ENCODE results near the gene GFI1B. TPM values are rescaled to one million over a fixed set of nuclear protein-coding genes. Genes with fewer than 3 reads are reported as not detected.

Gene GFI1B
- total and polyA plus RNA-seq, 4 donors: not detected

DNA sequence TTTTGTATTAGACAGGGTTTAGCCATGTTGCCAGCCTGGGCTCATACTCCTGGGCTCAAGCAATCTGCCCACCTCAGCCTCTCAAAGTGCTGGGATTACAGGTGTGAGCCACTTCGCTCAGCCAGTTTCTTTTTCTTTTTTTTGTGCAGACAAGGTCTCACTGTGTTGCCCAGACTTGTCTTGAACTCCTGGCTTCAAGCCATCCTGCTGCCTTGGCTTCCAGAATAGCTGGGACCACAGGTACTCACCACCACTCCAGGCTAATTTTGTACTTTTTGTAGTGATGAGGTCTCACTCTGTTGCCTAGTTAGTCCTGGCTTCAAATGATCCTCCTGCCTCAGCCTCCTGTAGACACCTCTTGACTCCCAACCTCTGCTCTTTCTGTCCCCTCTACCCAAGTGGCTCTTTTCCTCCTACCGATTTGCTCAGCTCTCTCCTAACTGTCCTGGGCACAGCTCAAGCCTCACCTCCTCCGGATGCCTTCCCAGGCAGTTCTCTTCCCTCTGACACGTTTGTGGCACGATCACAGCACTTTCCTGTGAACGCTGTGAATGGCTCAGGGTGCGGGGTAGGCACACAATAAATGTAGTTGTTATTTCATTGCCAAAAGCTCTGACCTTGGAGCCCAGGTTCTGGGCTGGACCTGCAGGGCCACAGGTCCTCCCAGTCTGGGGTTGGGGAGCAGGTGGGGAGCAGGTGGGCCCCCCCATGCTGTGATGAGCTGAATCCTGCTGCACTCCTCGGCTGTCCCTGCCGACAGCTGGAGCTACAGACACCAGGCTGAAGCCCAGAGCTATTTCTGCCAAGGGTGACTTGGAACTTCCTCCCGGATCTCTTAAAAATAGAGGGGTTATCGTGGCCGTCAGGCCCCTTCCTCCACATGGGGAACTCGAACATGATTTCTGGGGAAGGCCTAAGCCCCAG lies 23.9 kb downstream of the GFI1B start:
- DNase-seq (peak in 1 of 2 donors; percentile 28), ATAC-seq (ENCODE audit: low FRiP score) (no peak)
- intact Hi-C loops (cut with DNase I): no loop called here
- Histone ChIP-seq H3K9me3 (ENCODE audit: control insufficient read depth, low read length) (no peaks in the 10 kb centered on the region), H3K4me1 (ENCODE audit: control insufficient read depth in 1 of 2, insufficient read depth in 2 of 2, low read length in 2 of 2) (no peaks in the 10 kb centered on the region), H3K27ac (ENCODE audit: low read depth in 1 of 2, low read length in 2 of 2) (no peak overlapping the region), H3K27me3 (ENCODE audit: control insufficient read depth in 1 of 2, insufficient read depth in 2 of 2, low read length in 1 of 2) (no peaks in the 10 kb centered on the region), H3K4me3 (ENCODE audit: low read length in 2 of 2) (no peak overlapping the region), H3K36me3 (ENCODE audit: control insufficient read depth in 1 of 2, insufficient read depth in 2 of 2, low read length in 1 of 2) (no peaks in the 10 kb centered on the region)
- 47 to 53% methylated on average over 13 of the region's 13 CpGs for WGBS, 2 donors

DNA sequence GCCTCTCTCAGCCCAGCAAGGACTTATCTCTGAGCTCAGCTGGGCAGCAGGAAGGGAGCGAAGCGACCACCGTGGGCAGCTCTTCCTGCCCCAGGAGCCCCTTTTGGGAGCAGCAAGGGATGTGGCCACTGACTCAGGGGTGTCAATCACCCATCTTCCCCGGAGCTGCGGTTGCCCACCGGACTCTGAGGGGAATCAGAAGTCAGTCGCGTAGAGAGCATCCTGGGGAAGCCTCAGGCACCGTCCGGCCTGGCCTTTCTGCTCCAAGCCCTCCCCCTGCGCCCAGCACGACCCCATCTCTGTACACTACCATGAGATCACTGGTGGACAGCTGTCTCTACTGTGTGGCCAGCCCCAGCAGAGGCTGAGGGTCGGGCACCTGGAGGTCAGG lies 24.6 kb downstream of the GFI1B start:
- H3K27ac ChIP-seq (ENCODE audit: low read depth in 1 of 2, low read length in 2 of 2): no peak overlapping the region
- no peaks in the 10 kb centered on the region for H3K27me3 ChIP-seq (ENCODE audit: control insufficient read depth in 1 of 2, insufficient read depth in 2 of 2, low read length in 1 of 2)
- no peaks in the 10 kb centered on the region for H3K36me3 ChIP-seq (ENCODE audit: control insufficient read depth in 1 of 2, insufficient read depth in 2 of 2, low read length in 1 of 2)
- intact Hi-C loops (cut with DNase I): no loop called here
- ATAC-seq (ENCODE audit: low FRiP score) (no peak), DNase-seq (no peak)
- whole genome bisulfite sequencing, 2 donors: 48 to 61% methylated on average over 13 of the region's 13 CpGs
- H3K9me3 ChIP-seq (ENCODE audit: control insufficient read depth, low read length): no peaks in the 10 kb centered on the region
- H3K4me1 ChIP-seq (ENCODE audit: control insufficient read depth in 1 of 2, insufficient read depth in 2 of 2, low read length in 2 of 2): no peaks in the 10 kb centered on the region
- no peak overlapping the region for H3K4me3 ChIP-seq (ENCODE audit: low read length in 2 of 2)

DNA sequence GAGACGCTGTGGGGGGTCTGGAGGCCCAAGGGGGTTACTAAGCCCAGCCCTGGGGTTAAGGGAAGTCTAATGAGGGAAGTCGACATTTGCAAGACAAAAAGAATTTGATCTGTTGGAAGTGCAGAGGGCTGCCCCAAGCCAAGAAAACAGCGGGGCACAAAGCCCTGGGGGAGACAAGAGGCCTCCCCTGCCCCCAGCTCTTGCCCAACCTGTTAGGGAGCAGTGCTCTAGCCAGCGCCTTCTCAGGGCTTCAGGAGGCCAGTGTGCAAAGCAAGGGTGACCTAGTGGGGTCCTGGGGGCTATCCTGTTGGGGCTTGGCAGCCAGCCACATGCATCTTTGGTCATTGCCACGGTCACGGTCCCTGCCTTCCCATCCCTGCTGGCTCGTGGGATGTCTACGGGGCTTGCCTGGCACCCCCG lies 25.2 kb downstream of the GFI1B start:
- H3K27me3 ChIP-seq (ENCODE audit: control insufficient read depth in 1 of 2, insufficient read depth in 2 of 2, low read length in 1 of 2): no peaks in the 10 kb centered on the region
- no peak overlapping the region for H3K4me3 ChIP-seq (ENCODE audit: low read length in 2 of 2)
- H3K4me1 ChIP-seq (ENCODE audit: control insufficient read depth in 1 of 2, insufficient read depth in 2 of 2, low read length in 2 of 2): no peaks in the 10 kb centered on the region
- no peaks in the 10 kb centered on the region for H3K9me3 ChIP-seq (ENCODE audit: control insufficient read depth, low read length)
- 39 to 41% methylated on average over 9 of the region's 9 CpGs for WGBS, 2 donors
- ATAC-seq (ENCODE audit: low FRiP score) (no peak), DNase-seq (no peak)
- H3K36me3 ChIP-seq (ENCODE audit: control insufficient read depth in 1 of 2, insufficient read depth in 2 of 2, low read length in 1 of 2): no peaks in the 10 kb centered on the region
- intact Hi-C loops (cut with DNase I): no loop called here
- H3K27ac ChIP-seq (ENCODE audit: low read depth in 1 of 2, low read length in 2 of 2): no peak overlapping the region

DNA sequence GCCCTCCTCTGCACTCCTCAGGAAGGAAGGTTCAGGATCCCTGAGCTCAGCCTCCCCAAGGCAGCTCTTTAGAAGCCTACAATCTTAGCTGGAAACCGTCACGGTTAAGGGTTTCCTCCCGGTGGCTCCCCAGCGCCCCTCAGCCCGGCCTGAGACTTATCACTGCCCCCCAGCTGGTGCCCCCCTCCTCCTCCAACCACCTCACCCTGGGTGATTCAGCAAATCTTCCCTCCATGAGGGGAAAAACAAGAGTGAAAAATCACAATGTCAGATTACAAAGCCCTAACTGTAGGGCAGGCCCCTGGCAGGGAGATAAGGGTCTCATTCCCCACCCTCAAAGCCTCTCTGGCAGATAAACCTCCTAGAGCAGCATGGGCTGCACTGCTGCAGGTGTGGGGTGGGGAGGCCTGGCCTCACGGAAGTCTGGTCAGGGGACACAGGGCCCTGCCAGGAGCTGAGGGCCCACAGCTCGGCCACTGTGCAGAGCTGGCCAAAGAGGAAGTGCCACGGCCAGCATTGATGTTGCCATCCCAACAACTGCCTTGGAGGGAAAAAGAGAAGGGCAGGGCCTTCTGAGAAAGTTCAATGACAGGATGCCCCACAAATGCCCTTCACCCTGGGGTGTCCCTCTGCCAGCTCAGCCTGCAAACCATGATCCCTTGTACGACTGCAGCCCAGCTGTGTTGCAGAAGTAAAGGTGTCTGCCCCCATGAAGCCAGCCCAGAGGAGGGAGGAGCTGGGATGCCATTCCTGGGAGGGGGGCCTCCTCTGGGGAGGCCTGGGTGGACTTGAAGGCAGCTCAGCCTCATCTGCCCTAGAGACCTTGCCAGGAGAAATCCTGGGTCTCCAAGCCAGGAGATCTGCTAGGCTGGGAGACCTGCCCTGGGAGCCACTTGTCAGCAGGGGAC lies 25.9 kb downstream of the GFI1B start:
- intact Hi-C loops (cut with DNase I): no loop called here
- Histone ChIP-seq H3K36me3 (ENCODE audit: control insufficient read depth in 1 of 2, insufficient read depth in 2 of 2, low read length in 1 of 2) (no peaks in the 10 kb centered on the region), H3K9me3 (ENCODE audit: control insufficient read depth, low read length) (no peaks in the 10 kb centered on the region), H3K27me3 (ENCODE audit: control insufficient read depth in 1 of 2, insufficient read depth in 2 of 2, low read length in 1 of 2) (no peaks in the 10 kb centered on the region), H3K4me1 (ENCODE audit: control insufficient read depth in 1 of 2, insufficient read depth in 2 of 2, low read length in 2 of 2) (no peaks in the 10 kb centered on the region), H3K4me3 (ENCODE audit: low read length in 2 of 2) (no peak overlapping the region), H3K27ac (ENCODE audit: low read depth in 1 of 2, low read length in 2 of 2) (no peak overlapping the region)
- ATAC-seq (ENCODE audit: low FRiP score): no peak
- WGBS, 2 donors: 48 to 51% methylated on average over 9 of the region's 9 CpGs
- no peak for DNase-seq

GRCh38 chr9:133004999-133005760 lies 26.7 kb downstream of the GFI1B start:
- no peak for ATAC-seq (ENCODE audit: low FRiP score)
- DNase-seq: peak in 1 of 2 donors; percentile 29
- intact Hi-C loops (cut with DNase I): no loop called here

GRCh38 chr9:133005957-133006356 lies 27.5 kb downstream of the GFI1B start:
- intact Hi-C loops (cut with DNase I): no loop called here
- Histone ChIP-seq H3K27me3 (ENCODE audit: control insufficient read depth in 1 of 2, insufficient read depth in 2 of 2, low read length in 1 of 2) (no peaks in the 10 kb centered on the region), H3K4me3 (ENCODE audit: low read length in 2 of 2) (no peak overlapping the region), H3K9me3 (ENCODE audit: control insufficient read depth, low read length) (no peaks in the 10 kb centered on the region), H3K4me1 (ENCODE audit: control insufficient read depth in 1 of 2, insufficient read depth in 2 of 2, low read length in 2 of 2) (no peaks in the 10 kb centered on the region), H3K27ac (ENCODE audit: low read depth in 1 of 2, low read length in 2 of 2) (no peak overlapping the region), H3K36me3 (ENCODE audit: control insufficient read depth in 1 of 2, insufficient read depth in 2 of 2, low read length in 1 of 2) (no peaks in the 10 kb centered on the region)
- 76 to 79% methylated on average over 3 of the region's 3 CpGs for WGBS, 2 donors
- ATAC-seq (ENCODE audit: low FRiP score) (no peak), DNase-seq (no peak)

More at GRCh38 chr9:133004999-133005760, 26.7 kb downstream of the GFI1B start:
- Histone ChIP-seq H3K4me3 (ENCODE audit: low read length in 2 of 2) (no peak overlapping the region), H3K9me3 (ENCODE audit: control insufficient read depth, low read length) (no peaks in the 10 kb centered on the region), H3K27ac (ENCODE audit: low read depth in 1 of 2, low read length in 2 of 2) (no peak overlapping the region), H3K27me3 (ENCODE audit: control insufficient read depth in 1 of 2, insufficient read depth in 2 of 2, low read length in 1 of 2) (no peaks in the 10 kb centered on the region), H3K4me1 (ENCODE audit: control insufficient read depth in 1 of 2, insufficient read depth in 2 of 2, low read length in 2 of 2) (no peaks in the 10 kb centered on the region), H3K36me3 (ENCODE audit: control insufficient read depth in 1 of 2, insufficient read depth in 2 of 2, low read length in 1 of 2) (no peaks in the 10 kb centered on the region)
- 86 to 87% methylated on average over 14 of the region's 14 CpGs for WGBS, 2 donors

DNA sequence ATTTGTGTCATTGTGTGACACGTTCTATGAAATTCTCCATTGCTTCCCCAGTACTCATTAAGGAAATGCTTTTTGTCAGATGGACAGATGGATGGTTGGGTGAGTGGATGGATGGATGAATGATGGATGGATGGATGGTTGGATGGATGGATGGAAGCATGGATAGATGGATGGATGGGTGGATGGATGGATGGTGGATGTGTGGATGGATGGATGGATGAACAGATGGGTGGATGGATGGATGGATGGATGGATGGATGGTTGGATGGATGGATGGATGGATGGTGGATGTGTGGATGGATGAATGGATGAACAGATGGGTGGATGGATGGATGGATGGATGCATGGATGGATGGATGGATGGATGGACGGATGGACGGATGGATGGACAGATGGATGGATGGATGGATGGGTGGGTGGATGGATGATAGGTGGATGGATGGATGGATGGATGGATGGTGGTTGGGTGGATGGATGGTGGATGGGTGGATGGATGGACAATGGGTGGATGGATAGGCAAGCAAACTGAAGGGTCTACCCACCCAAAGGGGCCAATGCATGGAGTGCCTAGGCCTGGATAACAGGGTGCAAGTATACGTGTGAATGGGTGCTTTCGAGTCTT lies 28.3 kb downstream of the GFI1B start:
- Histone ChIP-seq H3K4me1 (ENCODE audit: control insufficient read depth in 1 of 2, insufficient read depth in 2 of 2, low read length in 2 of 2) (no peaks in the 10 kb centered on the region), H3K36me3 (ENCODE audit: control insufficient read depth in 1 of 2, insufficient read depth in 2 of 2, low read length in 1 of 2) (no peaks in the 10 kb centered on the region), H3K9me3 (ENCODE audit: control insufficient read depth, low read length) (no peaks in the 10 kb centered on the region), H3K4me3 (ENCODE audit: low read length in 2 of 2) (no peak overlapping the region), H3K27ac (ENCODE audit: low read depth in 1 of 2, low read length in 2 of 2) (no peak overlapping the region), H3K27me3 (ENCODE audit: control insufficient read depth in 1 of 2, insufficient read depth in 2 of 2, low read length in 1 of 2) (no peaks in the 10 kb centered on the region)
- DNase-seq (no peak), ATAC-seq (ENCODE audit: low FRiP score) (no peak)
- intact Hi-C loops (cut with DNase I): no loop called here
- 84 to 89% methylated on average over 5 of the region's 5 CpGs for WGBS, 2 donors

DNA sequence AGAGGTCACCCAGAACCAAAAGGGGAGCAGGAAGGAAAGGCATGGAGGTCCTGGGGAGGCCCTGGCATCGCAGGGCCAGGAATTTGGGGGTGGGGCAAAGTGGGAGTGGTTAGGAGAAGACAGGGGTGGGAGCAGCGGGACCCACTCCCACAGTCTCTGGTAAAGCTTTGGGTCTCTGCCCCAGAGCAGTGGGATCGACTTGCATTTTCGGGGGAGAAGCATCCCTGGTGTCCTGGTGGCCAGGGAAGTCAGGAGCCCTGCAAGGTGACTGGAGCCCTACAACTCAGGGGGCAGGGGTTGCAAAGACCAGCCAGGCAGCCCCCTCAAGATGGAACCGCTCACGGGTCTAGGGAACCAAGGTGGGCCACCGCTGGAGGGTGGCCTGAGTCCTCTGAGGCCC lies 29.9 kb downstream of the GFI1B start:
- 74 to 79% methylated on average over 7 of the region's 7 CpGs for WGBS, 2 donors
- ATAC-seq (ENCODE audit: low FRiP score): no peak
- Histone ChIP-seq H3K36me3 (ENCODE audit: control insufficient read depth in 1 of 2, insufficient read depth in 2 of 2, low read length in 1 of 2) (no peaks in the 10 kb centered on the region), H3K27me3 (ENCODE audit: control insufficient read depth in 1 of 2, insufficient read depth in 2 of 2, low read length in 1 of 2) (no peaks in the 10 kb centered on the region), H3K27ac (ENCODE audit: low read depth in 1 of 2, low read length in 2 of 2) (no peak overlapping the region), H3K4me3 (ENCODE audit: low read length in 2 of 2) (no peak overlapping the region), H3K9me3 (ENCODE audit: control insufficient read depth, low read length) (no peaks in the 10 kb centered on the region), H3K4me1 (ENCODE audit: control insufficient read depth in 1 of 2, insufficient read depth in 2 of 2, low read length in 2 of 2) (no peaks in the 10 kb centered on the region)
- intact Hi-C loops (cut with DNase I): no loop called here
- no peak for DNase-seq

All from aorta (tissue), 5 donors.